ENCODE measurements around the gene ACBD4. TPM values are rescaled to one million over a fixed set of nuclear protein-coding genes. Genes with fewer than 3 reads are reported as not detected.

Gene ACBD4
- total and polyA plus RNA-seq, 10 of the 15 experiments (the other 5 are each of a cell fraction or from before 2014, with no cell fraction given) = 0.20 to 13.8 (median 6.9) TPM

GRCh38 chr17:45168991-45169752 lies 33.7 kb downstream of the ACBD4 start:
- Histone ChIP-seq H3K27me3 (replicated peaks in 1 of 2; ENCODE audit: control insufficient read depth in 2 of 2, insufficient read depth in 2 of 2, low read length in 1 of 2) (no peaks in the 10 kb centered on the region), H3K36me3 (ENCODE audit: control insufficient read depth in 2 of 2, insufficient read depth in 2 of 2, low read length in 1 of 2) (no peaks in the 10 kb centered on the region), H3K4me1 (ENCODE audit: control insufficient read depth, insufficient read depth, low read length) (peaks cover 7% of the 10 kb centered on the region; the same call in 1 of the 2 replicates), H3K4me3 (no peak overlapping the region), H4K20me1 (ENCODE audit: control insufficient read depth, insufficient read depth) (no peaks in the 10 kb centered on the region), H3K4me2 (ENCODE audit: control insufficient read depth, insufficient read depth) (no peak overlapping the region), H3K79me2 (ENCODE audit: control insufficient read depth, insufficient read depth, low read length) (no peaks in the 10 kb centered on the region), H2AFZ (ENCODE audit: control insufficient read depth, low read depth, low read length) (no peak overlapping the region), H3K27ac (ENCODE audit: control insufficient read depth, insufficient read depth) (no peak overlapping the region), H3K9ac (ENCODE audit: control insufficient read depth, insufficient read depth, low read length) (no peak overlapping the region), H3K9me3 (replicated peaks; ENCODE audit: control insufficient read depth, insufficient read depth, low read length) (no peaks in the 10 kb centered on the region)
- SMC1A ChIA-PET (ENCODE audit: uncharacterized antibody, unreplicated experiment) = no interaction called here
- TF ChIP-seq ZNF207 (IDR thresholded peaks at IDR 0.05; ENCODE audit: borderline replicate concordance) (no peak), USF2 (IDR thresholded peaks at IDR 0.05; ENCODE audit: borderline replicate concordance, low read depth, low read length) (no peak), ZNF622 (IDR thresholded peaks at IDR 0.05) (no peak), MYC (IDR thresholded peaks at IDR 0.05; ENCODE audit: insufficient read depth, insufficient read length, insufficient replicate concordance, low read length, severe bottlenecking) (no peak), JUNB (IDR thresholded peaks at IDR 0.05) (no peak), ATF2 (IDR thresholded peaks at IDR 0.05; ENCODE audit: low read length) (no peak), FOXM1 (IDR thresholded peaks at IDR 0.05; ENCODE audit: low read depth, low read length) (no peak), ZBTB11 (CRISPR knock-in tag; IDR thresholded peaks at IDR 0.05) (no peak), STAT3 (IDR thresholded peaks at IDR 0.05; ENCODE audit: low read depth, low read length) (no peak)
- intact Hi-C loops (cut with micrococcal nuclease; ENCODE audit: unreplicated experiment) (no loop called here), in situ Hi-C loops (cut with MboI) (no loop called here)
- BruUV-seq (replicated peaks) = no TSS peak
- DNase-seq (ENCODE audit: low read depth, low spot score) = no peak
- CTCF ChIA-PET = interaction anchor here (1.0 kb wide), 1 partner anchor 17 kb away, joined by 8 read pairs; no protein-coding TSS in a partner anchor
- FAIRE-seq = no peak
- WGBS (ENCODE audit: insufficient coverage, insufficient replicate concordance, low lambda C conversion rate, missing lambda C conversion rate) = 95% methylated on average over 37 of the region's 43 CpGs
- POLR2A ChIA-PET = no interaction called here
- RAD21 ChIA-PET (ENCODE audit: unreplicated experiment) = no interaction called here
- no peak for ATAC-seq

All from GM12878 (cell line).